Natural killer cell (primary cell): Measurements from ENCODE around the gene EPRS1. TPM values are rescaled to one million over a fixed set of nuclear protein-coding genes. Genes with fewer than 3 reads are reported as not detected.

ENCODE experiments used
- ATAC-seq, 3 donors: fragments of 150-1000 bp in 2 of 3; fragments of 200-7000 bp in 1 of 3; cut with Tn5 transposase; 1 replicate in 1 of 3; 2 replicates in 2 of 3; pipeline ENCODE4 v1.10.0; 2021; ENCODE audit warnings: mild to moderate bottlenecking in 2 of 3, moderate library complexity in 2 of 3
- DNase-seq, 2 donors: peaks; one replicate each; pipeline versions ENCODE4 v3.0.0 to v3.0.0-alpha.2; 2013 to 2021; ENCODE audit warnings: mixed read lengths in 1 of 2
- H3K27ac ChIP-seq: one replicate; pipeline ENCODE4 v1.5.1; 2013; ENCODE audit warnings: mild to moderate bottlenecking, low read length
- H3K27me3 ChIP-seq: one replicate; pipeline ENCODE4 v1.6.1; 2013; ENCODE audit warnings: low read length; ENCODE audit not compliant: control insufficient read depth, insufficient read depth
- H3K36me3 ChIP-seq: one replicate; pipeline ENCODE4 v1.6.1; 2013; ENCODE audit warnings: low read length; ENCODE audit not compliant: control insufficient read depth, insufficient read depth
- H3K4me1 ChIP-seq: one replicate; pipeline ENCODE4 v1.6.1; 2013; ENCODE audit warnings: low read length; ENCODE audit not compliant: control insufficient read depth, insufficient read depth
- H3K4me3 ChIP-seq: one replicate; pipeline ENCODE4 v1.5.1; 2013; ENCODE audit warnings: low read length
- H3K9me3 ChIP-seq: one replicate; pipeline ENCODE4 v1.6.1; 2013; ENCODE audit warnings: low read length; ENCODE audit not compliant: control insufficient read depth, insufficient read depth
- H3K27ac Mint-ChIP-seq, 2 donors: one replicate each; pipeline ENCODE4 v1.8.0; 2022; ENCODE audit warnings: mild to moderate bottlenecking in 2 of 2, mixed read lengths in 2 of 2, moderate library complexity in 1 of 2
- H3K27me3 Mint-ChIP-seq, 2 donors: one replicate each; pipeline ENCODE4 v1.8.0; 2022; ENCODE audit warnings: low read depth in 2 of 2, mixed read lengths in 2 of 2
- H3K36me3 Mint-ChIP-seq: one replicate; pipeline ENCODE4 v1.8.0; 2022; ENCODE audit warnings: mixed read lengths
- H3K4me1 Mint-ChIP-seq, 2 donors: one replicate each; pipeline ENCODE4 v1.8.0; 2022; ENCODE audit warnings: mixed read lengths in 2 of 2
- H3K4me3 Mint-ChIP-seq: one replicate; pipeline ENCODE4 v1.8.0; 2022; ENCODE audit warnings: mild to moderate bottlenecking, moderate library complexity, mixed read lengths
- H3K9me3 Mint-ChIP-seq, 2 donors: one replicate each; pipeline ENCODE4 v1.8.0; 2022; ENCODE audit warnings: mixed read lengths in 2 of 2
- WGBS: methylation state at CpG from one replicate; pipeline ENCODE4 v1.1.7; 2013; ENCODE audit warnings: missing lambda C conversion rate; ENCODE audit not compliant: insufficient coverage; 5-methylcytosine and 5-hydroxymethylcytosine counted together
- intact Hi-C: fragments of 100-400 bp; cut with micrococcal nuclease; formaldehyde crosslinking; loops from one replicate; pipeline ENCODE4 v1.14.2; 2022
- total RNA-seq, 4 donors: library from RNA; stranded (reverse); fragments of 120-200 nt in 1 of 4; gene quantifications; one replicate each; pipeline versions ENCODE4 v1.2.3 to v1.2.4, GENCODE V29; 2013 to 2022
- TF ChIP-seq, protein P1 (sequence below): fragments of 200-600 bp; IDR thresholded peaks from one replicate; pipeline ENCODE4 v1.8.0; 2022; ENCODE audit warnings: antibody characterized with exemption

Gene EPRS1
- total RNA-seq, 3 donors from 2014 or later (not counting 1 experiment from before 2014, with no cell fraction given): 46.8 to 61.2 (median 47.4) TPM

DNA sequence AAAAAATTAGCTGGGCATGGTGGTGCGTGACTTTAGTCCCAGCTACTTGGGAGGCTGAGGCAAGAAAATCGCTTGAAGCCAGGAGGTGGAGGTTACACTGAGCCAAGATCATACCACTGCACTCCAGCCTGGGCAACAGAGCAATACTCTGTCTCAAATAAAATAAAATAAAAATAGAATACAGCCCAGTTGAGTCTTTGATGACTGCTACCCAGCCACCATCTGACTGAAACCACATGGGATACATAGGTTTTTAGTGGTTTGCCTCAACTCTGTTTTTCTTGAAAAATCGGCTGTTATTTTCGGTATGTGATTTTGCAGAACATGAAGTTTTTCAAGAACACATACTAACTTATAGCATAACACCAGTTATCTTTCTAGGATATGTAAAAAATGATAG, 46.5 kb downstream of the EPRS1 start:
- Histone ChIP-seq H3K4me3 (no peak overlapping the region), H3K9me3 (no peaks in the 10 kb centered on the region), H3K36me3 (peaks cover 76% of the 10 kb centered on the region), H3K27ac (no peak overlapping the region), H3K4me1 (no peaks in the 10 kb centered on the region), H3K27me3 (no peaks in the 10 kb centered on the region)
- no peaks in the 10 kb centered on the region for H3K4me1 Mint-ChIP-seq
- no peaks in the 10 kb centered on the region for H3K27me3 Mint-ChIP-seq
- H3K9me3 Mint-ChIP-seq: no peaks in the 10 kb centered on the region
- H3K4me3 Mint-ChIP-seq: no peak overlapping the region
- no peak overlapping the region for H3K27ac Mint-ChIP-seq
- DNase-seq (no peak), ATAC-seq (no peak)
- WGBS: 81% methylated on average over 2 of the region's 4 CpGs
- intact Hi-C loops: no loop called here
- TF ChIP-seq, protein P1, sequence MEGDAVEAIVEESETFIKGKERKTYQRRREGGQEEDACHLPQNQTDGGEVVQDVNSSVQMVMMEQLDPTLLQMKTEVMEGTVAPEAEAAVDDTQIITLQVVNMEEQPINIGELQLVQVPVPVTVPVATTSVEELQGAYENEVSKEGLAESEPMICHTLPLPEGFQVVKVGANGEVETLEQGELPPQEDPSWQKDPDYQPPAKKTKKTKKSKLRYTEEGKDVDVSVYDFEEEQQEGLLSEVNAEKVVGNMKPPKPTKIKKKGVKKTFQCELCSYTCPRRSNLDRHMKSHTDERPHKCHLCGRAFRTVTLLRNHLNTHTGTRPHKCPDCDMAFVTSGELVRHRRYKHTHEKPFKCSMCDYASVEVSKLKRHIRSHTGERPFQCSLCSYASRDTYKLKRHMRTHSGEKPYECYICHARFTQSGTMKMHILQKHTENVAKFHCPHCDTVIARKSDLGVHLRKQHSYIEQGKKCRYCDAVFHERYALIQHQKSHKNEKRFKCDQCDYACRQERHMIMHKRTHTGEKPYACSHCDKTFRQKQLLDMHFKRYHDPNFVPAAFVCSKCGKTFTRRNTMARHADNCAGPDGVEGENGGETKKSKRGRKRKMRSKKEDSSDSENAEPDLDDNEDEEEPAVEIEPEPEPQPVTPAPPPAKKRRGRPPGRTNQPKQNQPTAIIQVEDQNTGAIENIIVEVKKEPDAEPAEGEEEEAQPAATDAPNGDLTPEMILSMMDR: no peak
- H3K36me3 Mint-ChIP-seq: peaks cover 26% of the 10 kb centered on the region

Other genes with a start within 250 kb of the EPRS1 start
- gene SLC30A10, start 117.9 kb downstream of the EPRS1 start, total RNA-seq: not detected
- 10 to 100 TPM in 1 of 3 donors, 1 to 10 TPM in 2; 8.8 to 11.6 (median 8.9) TPM for gene BPNT1, start 43.3 kb upstream of the EPRS1 start, total RNA-seq
- gene IARS2, start 47.6 kb upstream of the EPRS1 start, total RNA-seq: 10 to 100 TPM; 27.5 to 35.0 (median 34.0) TPM
- gene RAB3GAP2, start 225.9 kb upstream of the EPRS1 start, total RNA-seq: 10 to 100 TPM; 47.3 to 52.7 (median 51.5) TPM